SK-N-SH treated with all-trans-retinoic acid at 6 μM for 48 hours (cell line): ENCODE data around the gene RIOX2.

Experiments used
- ATAC-seq: fragments of 200-7000 bp; cut with Tn5 transposase; 3 replicates; pipeline ENCODE4 v1.9.1; 2020; ENCODE audit warnings: mild to moderate bottlenecking, moderate library complexity
- ARNTL ChIP-seq: fragments of 450-650 bp; formaldehyde crosslinking; IDR thresholded peaks from 2 replicates; pipeline ENCODE4 v1.5.0; 2020; ENCODE audit warnings: low read depth, mild to moderate bottlenecking, moderate library complexity, borderline replicate concordance
- BACH2 ChIP-seq: fragments of 250-450 bp; sonication (Bioruptor Pico); IDR thresholded peaks from 2 replicates; pipeline ENCODE4 v1.9.0; 2021; ENCODE audit warnings: mild to moderate bottlenecking, borderline replicate concordance
- CREB5 ChIP-seq: fragments of 250-450 bp; sonication (Bioruptor Pico); IDR thresholded peaks from 2 replicates; pipeline ENCODE4 v1.5.1; 2020; ENCODE audit warnings: low read depth, mild to moderate bottlenecking, moderate library complexity
- CSDC2 ChIP-seq: fragments of 250-450 bp; sonication (Bioruptor Pico); IDR thresholded peaks from 2 replicates; pipeline ENCODE4 v1.5.0; 2020; ENCODE audit warnings: mild to moderate bottlenecking, moderate library complexity
- ESRRG ChIP-seq: fragments of 250-450 bp; sonication (Bioruptor Pico); IDR thresholded peaks from 2 replicates; pipeline ENCODE4 v1.6.1; 2021; ENCODE audit warnings: mild to moderate bottlenecking
- ISL1 ChIP-seq: fragments of 250-450 bp; sonication (Bioruptor Pico); IDR thresholded peaks from 2 replicates; pipeline ENCODE4 v2.1.2; 2022; ENCODE audit warnings: mild to moderate bottlenecking, moderate library complexity
- PATZ1 ChIP-seq: fragments of 250-450 bp; sonication (Bioruptor Pico); IDR thresholded peaks from 2 replicates; pipeline ENCODE4 v1.8.0; 2020; ENCODE audit warnings: mild to moderate bottlenecking, moderate library complexity, borderline replicate concordance
- POU6F1 ChIP-seq: fragments of 250-450 bp; sonication (Bioruptor Pico); IDR thresholded peaks from 2 replicates; pipeline ENCODE4 v1.8.0; 2021; ENCODE audit warnings: low read depth, mild to moderate bottlenecking, moderate library complexity, borderline replicate concordance
- RARB ChIP-seq: fragments of 250-450 bp; sonication (Bioruptor Pico); IDR thresholded peaks from 2 replicates; pipeline ENCODE4 v1.8.0; 2021; ENCODE audit warnings: mild to moderate bottlenecking, moderate library complexity
- SNAI2 ChIP-seq: fragments of 250-450 bp; sonication (Bioruptor Pico); IDR thresholded peaks from 2 replicates; pipeline ENCODE4 v1.5.0; 2020; ENCODE audit warnings: mild to moderate bottlenecking, moderate library complexity
- TCF4 ChIP-seq: fragments of 250-450 bp; sonication (Bioruptor Pico); IDR thresholded peaks from 2 replicates; pipeline ENCODE4 v1.8.0; 2021; ENCODE audit warnings: mild to moderate bottlenecking, moderate library complexity, borderline replicate concordance
- TOX ChIP-seq: fragments of 250-450 bp; sonication (Bioruptor Pico); IDR thresholded peaks from 2 replicates; pipeline ENCODE4 v1.8.0; 2021; ENCODE audit warnings: mild to moderate bottlenecking, moderate library complexity, borderline replicate concordance
- TSHZ2 ChIP-seq: fragments of 250-450 bp; sonication (Bioruptor Pico); IDR thresholded peaks from 2 replicates; pipeline ENCODE4 v1.5.0; 2020; ENCODE audit warnings: mild to moderate bottlenecking, moderate library complexity
- ZC3H10 ChIP-seq: fragments of 250-450 bp; sonication (Bioruptor Pico); IDR thresholded peaks from 2 replicates; pipeline ENCODE4 v1.5.1; 2021; ENCODE audit warnings: mild to moderate bottlenecking, moderate library complexity
- ZFP3 ChIP-seq: fragments of 250-450 bp; sonication (Bioruptor Pico); IDR thresholded peaks from 2 replicates; pipeline ENCODE4 v1.5.0; 2020; ENCODE audit warnings: mild to moderate bottlenecking, moderate library complexity
- ZNF565 ChIP-seq: fragments of 450-650 bp; formaldehyde crosslinking; conservative IDR thresholded peaks from 2 replicates; pipeline ENCODE4 v1.5.0; 2020; ENCODE audit warnings: low read depth, mild to moderate bottlenecking, moderate library complexity
- ZNF8 ChIP-seq: fragments of 450-650 bp; formaldehyde crosslinking; IDR thresholded peaks from 2 replicates; pipeline ENCODE4 v1.5.0; 2020; ENCODE audit warnings: mild to moderate bottlenecking, moderate library complexity

The RIOX2 gene

GRCh38 chr3:98020412-98020811 lies 48.2 kb upstream of the RIOX2 start (continued):
- no peak for TF ChIP-seq RARB (CRISPR knock-in tag)
- TF ChIP-seq ISL1 (CRISPR knock-in tag): no peak

- no peak for TF ChIP-seq ARNTL (CRISPR knock-in tag)
- TF ChIP-seq ZFP3 (CRISPR knock-in tag): no peak
- no peak for TF ChIP-seq TCF4 (CRISPR knock-in tag)
- TF ChIP-seq ZC3H10 (CRISPR knock-in tag): no peak
- TF ChIP-seq ZNF8 (CRISPR knock-in tag): no peak
- no peak for TF ChIP-seq POU6F1 (CRISPR knock-in tag)
- no peak for TF ChIP-seq ESRRG
- TF ChIP-seq CREB5 (CRISPR knock-in tag): no peak
- TF ChIP-seq TSHZ2 (CRISPR knock-in tag): no peak
- no peak for TF ChIP-seq SNAI2 (CRISPR knock-in tag)
- no peak for TF ChIP-seq BACH2
- no peak for TF ChIP-seq ISL1 (CRISPR knock-in tag)
- no peak for TF ChIP-seq ZNF565 (CRISPR knock-in tag)
- no peak for TF ChIP-seq TOX (CRISPR knock-in tag)
- TF ChIP-seq, all 23 proteins: peak for 0
- no peak for ATAC-seq
These were observed 46.1 kb upstream of the RIOX2 start for GRCh38 chr3:98018301-98018700.

- no peak for TF ChIP-seq PATZ1
- TF ChIP-seq CSDC2 (CRISPR knock-in tag): no peak
- TF ChIP-seq ZNF565 (CRISPR knock-in tag): no peak
- TF ChIP-seq TCF4 (CRISPR knock-in tag): no peak
- no peak for ATAC-seq
These were observed 42.0 kb upstream of the RIOX2 start for GRCh38 chr3:98014268-98014585.

GRCh38 chr3:98013411-98014267 lies 41.4 kb upstream of the RIOX2 start:
- TF ChIP-seq ZNF565 (CRISPR knock-in tag) (no peak), CREB5 (CRISPR knock-in tag) (peak; percentile 54; the same call in 1 of the 2 replicates), POU6F1 (CRISPR knock-in tag) (no peak), ZFP3 (CRISPR knock-in tag) (0 out of 2 replicates have a peak, but pooled peaks have one; percentile 20), ISL1 (CRISPR knock-in tag) (peak; percentile 84), ZC3H10 (CRISPR knock-in tag) (peak; percentile 45; the same call in 1 of the 2 replicates), TOX (CRISPR knock-in tag) (no peak)
- peak; percentile 51; the same call in 2 of the 3 replicates for ATAC-seq
